ENCODE results near the gene B4GALNT4.
"Not testable (repeated sequence)": the region's sequence is repeated elsewhere in the genome, so short reads cannot be mapped to it uniquely, and the experiment has no call there.

The B4GALNT4 gene

DNA sequence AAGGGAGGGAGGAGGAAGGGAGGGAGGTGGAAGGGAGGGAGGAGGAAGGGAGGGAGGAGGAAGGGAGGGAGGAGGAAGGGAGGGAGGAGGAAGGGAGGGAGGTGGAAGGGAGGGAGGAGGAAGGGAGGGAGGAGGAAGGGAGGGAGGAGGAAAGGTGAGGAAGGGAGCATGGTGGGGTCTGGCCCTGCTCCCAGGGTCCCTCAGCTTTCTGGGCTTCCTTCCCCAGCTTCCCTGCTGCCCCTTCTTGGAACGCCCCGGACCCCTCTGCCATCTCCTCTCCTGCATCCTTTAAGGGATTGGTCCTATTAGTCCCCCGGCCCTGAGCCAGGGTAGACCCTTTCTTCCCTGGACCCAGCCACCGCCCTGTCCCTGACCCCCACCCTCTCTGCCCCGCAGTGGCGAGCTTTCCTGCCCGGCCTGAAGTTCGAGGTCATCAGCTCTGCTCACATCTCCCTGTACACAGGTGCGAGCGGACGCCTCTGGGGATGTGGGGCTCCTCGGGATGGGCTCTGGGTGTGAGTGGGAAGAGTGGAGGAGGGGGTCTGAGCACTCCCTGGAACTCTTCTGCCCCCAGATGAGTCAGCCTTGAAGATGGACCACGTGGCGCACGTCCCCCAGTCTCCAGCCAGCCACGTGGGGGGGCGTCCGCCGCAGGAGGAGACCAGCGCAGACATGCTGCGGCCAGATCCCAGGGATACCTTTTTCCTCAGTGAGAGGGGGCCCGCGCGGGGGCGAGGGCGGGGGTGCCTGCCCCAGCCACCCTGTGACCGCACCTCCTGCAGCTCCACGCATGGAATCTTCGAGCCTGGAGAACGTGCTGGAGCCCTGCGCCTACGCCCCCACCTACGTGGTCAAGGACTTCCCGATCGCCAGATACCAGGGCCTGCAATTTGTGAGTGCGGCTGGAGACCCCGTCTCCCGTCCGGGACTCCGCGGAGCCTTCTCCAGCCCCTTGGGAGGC lies 6.0 kb downstream of the B4GALNT4 start:
- no peak for DNase-seq (ENCODE audit: low spot score)

DNA sequence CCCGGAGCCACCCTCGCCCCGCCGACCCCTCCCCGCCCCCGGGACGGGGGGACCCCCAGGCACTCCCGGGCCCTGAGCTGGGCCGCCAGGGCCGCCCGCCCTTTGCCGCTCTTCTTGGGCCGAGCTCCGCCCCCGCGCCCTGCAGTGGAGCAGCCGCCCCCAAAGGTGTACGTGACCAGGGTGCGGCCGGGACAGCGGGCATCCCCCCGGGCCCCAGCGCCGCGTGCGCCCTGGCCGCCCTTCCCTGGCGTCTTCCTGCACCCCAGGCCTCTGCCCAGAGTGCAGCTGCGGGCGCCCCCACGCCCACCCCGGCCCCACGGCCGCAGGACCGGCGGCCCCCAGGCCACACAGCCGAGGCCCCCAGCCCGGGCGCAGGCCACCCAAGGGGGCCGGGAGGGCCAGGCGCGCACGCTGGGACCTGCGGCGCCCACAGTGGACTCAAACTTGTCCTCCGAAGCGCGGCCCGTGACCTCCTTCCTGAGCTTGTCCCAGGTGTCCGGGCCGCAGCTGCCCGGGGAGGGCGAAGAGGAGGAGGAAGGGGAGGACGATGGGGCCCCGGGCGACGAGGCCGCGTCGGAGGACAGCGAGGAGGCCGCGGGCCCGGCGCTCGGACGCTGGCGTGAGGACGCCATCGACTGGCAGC lies 7.4 kb downstream of the B4GALNT4 start:
- no peak for DNase-seq (ENCODE audit: low spot score)

DNA sequence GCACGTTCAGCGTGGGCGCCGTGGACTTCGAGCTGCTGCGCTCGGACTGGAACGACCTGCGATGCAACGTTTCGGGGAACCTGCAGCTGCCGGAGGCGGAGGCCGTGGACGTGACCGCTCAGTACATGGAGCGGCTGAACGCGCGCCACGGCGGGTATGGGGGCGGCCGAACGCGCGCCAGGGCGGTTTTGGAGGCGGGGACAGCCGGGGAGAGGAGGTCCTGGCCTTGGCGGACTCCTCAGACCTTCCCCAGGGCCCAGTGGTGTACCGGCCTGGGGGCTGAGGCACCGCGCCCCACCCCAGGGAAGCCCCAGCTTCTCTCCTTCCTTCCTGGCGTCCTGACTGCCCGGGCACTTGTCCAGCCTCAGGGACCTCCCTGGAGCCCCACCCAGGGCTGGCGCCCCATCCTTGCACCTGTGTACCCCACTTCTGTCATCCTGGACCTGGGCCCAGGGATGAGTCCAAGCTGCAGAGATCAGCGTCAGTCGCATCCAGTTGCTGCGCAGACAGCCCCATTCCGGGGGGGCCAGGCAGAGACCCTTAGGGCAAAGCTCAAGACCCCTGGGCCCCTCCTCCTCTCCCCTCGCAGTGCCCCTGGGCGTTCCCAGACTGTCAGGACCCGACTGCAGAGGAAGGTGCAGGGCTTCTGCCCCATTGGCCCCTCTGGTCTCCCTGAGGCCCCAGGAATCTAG lies 8.0 kb downstream of the B4GALNT4 start:
- DNase-seq (ENCODE audit: low spot score), result no peak

DNA sequence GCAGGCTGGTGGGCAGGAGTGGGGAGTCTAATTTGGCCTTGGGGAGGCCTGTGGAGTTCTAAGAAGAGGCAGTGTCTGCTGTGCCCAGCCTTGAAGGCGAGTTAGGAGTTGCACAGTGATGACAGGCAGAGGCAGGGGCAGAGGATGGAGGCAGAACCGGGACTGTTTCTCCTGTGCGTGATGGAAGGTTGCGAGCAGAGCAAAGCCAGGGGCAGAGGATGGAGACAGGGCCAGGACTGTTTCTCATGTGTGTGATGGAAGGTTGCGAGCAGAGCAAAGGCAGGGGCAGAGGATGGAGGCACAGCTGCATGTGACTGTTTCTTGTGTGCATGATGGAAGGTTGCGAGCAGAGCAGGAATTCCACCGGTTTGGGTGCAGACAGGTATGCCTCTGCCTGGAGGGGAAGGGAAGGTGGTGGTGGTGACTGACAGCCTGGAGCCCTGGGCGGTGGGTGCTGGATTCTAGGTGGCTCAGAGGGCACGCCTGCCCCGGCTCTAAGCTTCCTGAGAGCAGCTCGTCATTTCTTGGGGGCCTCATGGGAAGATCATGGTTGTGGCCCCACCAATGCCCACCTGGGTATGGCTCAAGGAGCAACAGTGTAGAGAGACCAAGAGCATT lies 8.7 kb downstream of the B4GALNT4 start:
- DNase-seq (ENCODE audit: low spot score), result no peak

DNA sequence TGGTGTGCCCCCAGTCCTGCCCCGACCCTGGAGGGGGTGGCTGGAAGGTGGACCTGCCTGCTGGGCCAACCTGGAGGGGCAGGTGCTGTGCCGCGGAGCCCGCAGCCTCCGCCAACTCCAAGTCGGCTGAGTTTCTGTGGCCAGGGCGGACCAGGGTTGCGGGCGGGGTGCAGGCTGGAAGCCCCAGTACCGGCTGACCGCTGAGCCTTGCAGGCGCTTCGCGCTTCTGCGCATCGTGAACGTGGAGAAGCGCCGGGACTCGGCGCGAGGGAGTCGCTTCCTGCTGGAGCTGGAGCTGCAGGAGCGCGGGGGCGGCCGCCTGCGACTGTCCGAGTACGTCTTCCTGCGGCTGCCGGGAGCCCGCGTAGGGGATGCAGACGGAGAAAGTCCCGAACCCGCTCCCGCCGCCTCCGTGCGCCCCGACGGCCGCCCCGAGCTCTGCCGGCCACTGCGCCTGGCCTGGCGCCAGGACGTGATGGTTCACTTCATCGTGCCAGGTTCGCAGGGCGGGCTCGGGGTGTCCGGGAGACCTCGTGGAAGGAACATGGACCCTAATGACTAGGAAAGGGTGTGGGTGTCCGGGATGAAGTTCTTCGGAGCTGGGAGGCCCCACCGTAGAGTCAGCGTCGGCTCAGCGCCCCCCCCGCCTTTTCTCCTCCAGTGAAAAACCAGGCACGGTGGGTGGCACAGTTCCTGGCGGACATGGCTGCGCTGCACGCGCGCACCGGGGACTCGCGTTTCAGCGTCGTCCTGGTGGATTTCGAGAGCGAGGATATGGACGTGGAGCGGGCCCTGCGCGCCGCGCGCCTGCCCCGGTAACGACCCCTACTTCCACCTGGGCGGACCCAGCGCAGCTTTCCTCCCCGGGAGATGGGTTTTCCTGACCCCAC lies 10.2 kb downstream of the B4GALNT4 start:
- DNase-seq (ENCODE audit: low spot score), result no peak

DNA sequence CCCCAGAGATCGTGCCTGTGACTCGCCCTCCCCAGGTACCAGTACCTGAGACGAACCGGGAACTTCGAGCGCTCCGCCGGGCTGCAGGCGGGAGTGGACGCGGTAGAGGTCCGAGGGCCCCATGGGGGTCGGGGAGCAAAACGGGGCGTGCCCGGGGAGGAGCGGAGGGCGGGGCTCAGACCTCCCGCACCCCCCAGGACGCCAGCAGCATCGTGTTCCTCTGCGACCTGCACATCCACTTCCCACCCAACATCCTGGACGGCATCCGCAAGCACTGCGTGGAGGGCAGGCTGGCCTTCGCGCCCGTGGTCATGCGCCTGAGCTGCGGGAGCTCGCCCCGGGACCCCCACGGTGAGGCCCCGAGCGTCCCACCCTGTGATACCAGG lies 10.8 kb downstream of the B4GALNT4 start:
- no peak for DNase-seq (ENCODE audit: low spot score)

DNA sequence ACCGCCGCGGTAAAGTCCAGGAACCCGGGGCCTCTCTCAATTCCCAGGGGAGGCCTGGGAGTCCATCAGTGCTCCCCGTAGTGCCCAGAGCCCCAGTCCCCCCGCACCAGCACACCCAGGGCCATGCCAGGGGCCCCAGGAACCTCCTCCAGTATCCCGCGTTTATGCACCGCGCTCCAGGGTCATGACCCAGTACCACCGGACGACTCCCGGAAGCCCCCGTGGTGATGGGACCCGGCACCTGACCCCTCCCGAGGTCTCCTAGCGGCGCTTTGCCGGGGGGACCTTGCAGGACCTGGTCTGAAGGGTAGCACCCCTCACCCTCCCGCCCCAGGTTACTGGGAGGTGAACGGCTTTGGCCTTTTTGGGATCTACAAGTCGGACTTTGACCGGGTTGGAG lies 11.2 kb downstream of the B4GALNT4 start:
- no peak for DNase-seq (ENCODE audit: low spot score)

DNA sequence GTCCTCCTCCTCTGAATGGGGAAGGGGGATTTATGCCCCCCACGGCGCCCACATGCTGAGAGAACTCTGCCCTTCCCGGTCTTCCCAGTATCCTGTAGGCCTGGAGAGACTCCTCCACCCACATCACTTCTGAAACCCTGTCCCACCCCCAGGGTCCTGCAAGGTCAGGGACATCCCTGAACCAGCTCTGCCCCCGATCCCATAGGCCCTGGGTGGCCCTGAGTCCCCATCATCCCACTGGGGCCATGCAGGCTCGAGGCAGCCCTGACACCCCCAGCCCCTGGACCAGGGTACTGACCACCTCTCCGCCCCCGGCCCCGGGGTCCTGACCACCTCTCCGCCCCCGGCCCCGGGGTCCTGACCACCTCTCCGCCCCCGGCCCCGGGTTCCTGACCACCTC lies 11.7 kb downstream of the B4GALNT4 start:
- no peak for DNase-seq (ENCODE audit: low spot score)

DNA sequence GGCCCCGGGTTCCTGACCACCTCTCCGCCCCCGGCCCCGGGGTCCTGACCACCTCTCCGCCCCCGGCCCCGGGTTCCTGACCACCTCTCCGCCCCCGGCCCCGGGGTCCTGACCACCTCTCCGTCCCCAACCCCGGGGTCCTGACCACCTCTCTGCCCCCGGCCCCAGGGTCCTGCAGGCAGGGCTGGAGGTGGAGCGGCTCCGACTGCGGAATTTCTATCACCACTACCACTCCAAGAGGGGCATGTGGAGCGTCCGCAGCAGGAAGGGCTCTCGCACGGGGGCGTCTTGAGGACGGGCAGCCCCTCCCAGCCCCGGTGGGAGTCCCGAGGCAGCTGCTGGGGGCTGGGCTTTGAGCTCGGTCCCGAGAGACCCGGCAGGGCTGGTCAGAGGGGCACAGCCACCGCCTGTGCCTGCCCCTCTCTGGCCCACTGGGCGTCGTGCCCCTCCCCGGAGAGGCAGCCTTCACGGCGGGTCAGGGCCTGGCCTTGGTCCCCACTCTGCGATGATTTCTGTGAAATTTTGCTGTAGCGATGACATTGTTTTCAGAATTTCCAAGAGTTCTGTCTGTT lies 12.3 kb downstream of the B4GALNT4 start:
- no peak for DNase-seq (ENCODE audit: low spot score)

DNA sequence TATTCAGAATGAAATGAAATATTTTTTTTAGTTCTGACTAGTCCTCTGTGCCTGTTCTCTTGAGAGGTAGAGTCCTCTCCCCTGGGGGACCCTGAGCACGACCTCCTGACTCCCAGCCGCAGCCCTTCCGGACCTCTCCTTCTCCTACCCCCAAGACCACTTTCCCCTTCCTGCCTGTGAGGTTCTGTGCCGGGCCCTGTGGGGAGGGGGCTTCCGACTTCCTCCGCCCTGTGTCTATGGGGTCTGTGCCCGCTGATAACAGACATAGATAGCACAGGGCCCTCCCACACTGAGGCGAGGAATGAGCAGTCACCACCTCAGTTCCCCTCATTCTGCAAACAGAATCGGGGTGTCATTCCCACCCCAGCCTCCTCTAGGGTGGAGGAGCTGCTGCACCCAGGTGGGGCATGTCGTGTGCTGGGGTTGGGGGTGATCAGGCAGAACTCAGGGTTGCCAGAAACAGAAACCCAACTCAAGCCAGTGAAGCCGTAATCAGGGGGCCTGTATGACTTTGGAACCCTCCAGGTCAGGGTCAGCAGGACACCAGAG lies 12.9 kb downstream of the B4GALNT4 start:
- no peak for DNase-seq (ENCODE audit: low spot score)

DNA sequence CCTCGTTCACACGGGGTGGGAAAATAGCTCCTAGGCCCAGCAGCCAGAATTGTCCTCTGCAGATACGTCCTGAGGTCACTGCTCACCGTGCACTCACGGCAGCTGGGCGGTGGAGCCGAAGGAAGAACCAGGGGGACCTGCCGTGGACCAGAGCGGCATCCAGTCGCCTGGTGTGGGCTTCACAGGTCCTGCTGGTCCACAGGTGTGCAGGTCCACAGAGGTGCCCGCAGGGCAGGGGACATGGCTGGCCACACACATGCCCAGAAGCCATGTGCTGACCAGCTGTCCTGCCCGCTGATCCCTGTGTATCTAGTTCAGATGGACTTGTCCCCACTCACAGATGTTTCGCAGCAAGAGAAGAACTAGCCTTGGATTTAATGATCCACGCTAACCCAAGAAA lies 14.1 kb downstream of the B4GALNT4 start:
- no peak for DNase-seq (ENCODE audit: low spot score)

DNA sequence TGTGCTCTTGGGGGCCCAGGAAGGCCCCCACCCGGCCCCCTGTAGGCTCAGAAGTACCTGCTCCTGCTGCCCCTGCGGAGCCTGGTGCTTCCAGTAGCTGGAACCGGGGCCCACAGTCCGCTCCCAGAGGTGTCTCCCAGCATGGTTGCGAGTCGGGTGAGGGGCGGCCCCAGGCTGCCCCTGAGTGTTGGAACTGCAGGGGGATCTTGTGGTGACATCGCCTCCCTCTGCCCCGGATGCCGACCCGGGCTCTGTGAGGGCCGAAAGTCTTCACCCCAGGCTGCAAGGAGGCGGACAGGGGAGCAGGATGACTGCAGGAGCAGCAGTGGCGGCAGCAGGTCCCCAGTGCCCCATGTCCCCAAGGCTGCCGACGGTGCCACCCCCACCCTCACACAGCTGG lies 15.2 kb downstream of the B4GALNT4 start:
- no peak for DNase-seq (ENCODE audit: low spot score)

DNA sequence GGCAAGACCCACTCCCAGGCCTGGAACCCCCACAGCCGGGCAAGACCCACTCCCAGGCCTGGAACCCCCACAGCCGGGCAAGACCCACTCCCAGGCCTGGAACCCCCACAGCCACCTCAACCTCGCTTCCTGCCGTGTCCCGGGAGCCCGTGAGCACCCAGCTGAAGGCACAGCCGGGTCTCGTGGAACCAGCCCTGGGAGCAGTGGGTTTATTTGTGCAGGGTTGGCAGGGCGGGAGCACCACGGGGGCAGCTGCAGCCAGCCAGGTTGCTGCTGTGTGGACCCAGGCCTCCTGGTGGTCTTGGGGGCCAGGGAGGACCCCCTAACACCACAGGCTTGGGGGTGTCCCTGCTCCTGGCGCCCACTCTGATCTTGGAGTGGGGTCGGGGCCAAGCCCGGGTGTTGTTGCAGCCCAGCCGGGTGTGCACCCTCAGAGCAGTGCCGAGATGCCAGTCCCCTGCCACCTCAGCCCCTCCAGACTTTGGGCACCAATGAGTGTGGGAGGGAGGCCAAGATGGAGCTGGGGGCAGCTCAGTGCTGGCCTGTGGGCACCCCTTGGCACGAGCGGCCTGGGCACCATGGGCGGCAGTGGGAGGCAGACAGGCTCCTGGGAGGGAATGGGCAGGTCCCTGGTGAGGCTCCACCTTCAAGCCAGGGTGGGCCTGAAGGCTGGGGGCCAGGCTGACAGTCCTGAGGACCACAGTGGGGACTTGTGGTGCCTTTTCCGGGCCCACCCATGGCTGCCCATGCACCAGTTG lies 16.5 kb downstream of the B4GALNT4 start:
- no peak for DNase-seq (ENCODE audit: low spot score)

DNA sequence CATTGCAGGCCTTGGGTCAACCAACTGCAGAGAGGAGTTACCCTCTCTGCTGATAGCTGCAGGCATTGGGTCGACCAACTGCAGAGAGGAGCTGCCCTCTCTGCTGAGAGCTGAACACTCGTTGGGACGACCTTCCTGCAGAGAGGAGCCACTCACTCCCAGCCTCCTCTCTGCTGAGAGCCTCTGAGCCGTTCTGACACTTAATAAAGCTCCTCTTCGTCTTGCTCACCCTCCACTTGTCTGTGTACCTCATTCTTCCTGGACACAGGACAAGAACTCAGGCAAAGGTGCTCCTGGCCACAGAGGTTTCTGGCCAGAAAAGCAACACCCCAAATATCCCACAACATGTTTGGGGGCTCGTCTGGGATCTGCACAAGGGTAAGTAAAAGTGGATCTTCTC lies 17.2 kb downstream of the B4GALNT4 start:
- DNase-seq (ENCODE audit: low spot score), result no peak

DNA sequence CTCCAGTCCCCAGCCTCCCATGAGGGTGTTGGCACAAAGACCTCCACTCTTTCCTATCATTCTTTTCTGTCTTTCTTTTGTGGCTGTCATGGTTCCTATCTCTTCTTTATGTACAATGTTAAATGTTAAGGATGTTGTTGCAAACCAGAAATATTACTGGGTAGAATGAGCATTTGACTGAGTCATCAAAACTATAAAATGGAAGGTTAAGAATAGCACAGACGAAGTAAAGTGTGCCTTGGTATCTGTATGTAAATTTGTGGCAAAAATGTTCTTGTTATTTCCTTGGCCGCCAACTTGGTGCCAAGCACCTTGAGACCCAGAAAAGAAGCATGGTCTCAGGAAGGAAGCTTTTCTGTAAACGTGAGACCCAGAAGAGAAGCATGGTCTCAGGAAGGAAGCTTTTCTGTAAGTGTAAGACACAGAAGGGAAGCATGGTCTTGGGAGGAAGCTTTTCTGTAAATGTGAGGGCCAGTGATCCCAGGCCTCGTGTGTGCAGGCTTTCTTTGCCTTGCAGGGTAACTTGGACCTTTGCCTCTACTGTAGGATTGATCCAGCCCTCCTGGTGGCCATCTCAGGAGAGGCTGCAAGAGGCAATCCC lies 18.0 kb downstream of the B4GALNT4 start:
- DNase-seq (ENCODE audit: low spot score), result no peak

DNA sequence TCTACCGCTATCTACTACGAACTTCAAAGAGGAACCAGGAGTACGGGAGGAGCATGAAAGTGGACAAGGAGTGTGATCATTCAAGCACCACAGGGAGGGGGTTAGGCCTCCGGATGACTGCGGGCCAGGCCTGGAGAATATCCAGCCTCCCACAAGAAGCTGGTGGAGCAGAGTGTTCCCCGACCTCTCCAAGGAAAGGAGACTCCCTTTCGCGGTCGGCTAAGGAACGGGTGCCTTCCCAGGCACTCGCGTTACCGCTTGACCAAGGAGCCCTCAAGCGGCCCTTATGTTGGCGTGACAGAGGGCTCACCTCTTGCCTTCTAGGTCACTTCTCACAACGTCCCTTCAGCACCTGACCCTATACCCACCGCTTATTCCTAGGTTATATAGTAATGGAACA lies 20.1 kb downstream of the B4GALNT4 start:
- not testable (repeated sequence) for DNase-seq (ENCODE audit: low spot score)

DNA sequence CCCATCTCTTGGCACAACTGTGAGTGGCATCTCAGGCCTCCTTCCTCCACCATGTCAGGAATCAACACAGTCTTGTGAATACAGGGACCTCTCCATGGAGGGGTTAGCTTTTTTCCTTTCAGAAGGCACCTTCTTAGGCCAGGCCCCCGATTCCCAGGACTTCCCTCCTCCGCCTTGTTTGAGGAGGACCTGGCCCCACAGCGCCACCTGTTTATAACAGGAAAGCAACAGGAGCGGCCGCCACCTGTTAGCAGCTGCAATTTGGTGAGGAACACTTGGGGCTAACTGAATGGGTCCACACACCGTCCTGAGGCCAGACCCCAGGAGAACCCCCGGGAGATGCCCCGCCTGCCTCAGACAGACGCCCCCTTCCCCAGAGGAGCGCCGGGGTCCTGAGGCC lies 20.9 kb downstream of the B4GALNT4 start:
- DNase-seq (ENCODE audit: low spot score), result no peak

DNA sequence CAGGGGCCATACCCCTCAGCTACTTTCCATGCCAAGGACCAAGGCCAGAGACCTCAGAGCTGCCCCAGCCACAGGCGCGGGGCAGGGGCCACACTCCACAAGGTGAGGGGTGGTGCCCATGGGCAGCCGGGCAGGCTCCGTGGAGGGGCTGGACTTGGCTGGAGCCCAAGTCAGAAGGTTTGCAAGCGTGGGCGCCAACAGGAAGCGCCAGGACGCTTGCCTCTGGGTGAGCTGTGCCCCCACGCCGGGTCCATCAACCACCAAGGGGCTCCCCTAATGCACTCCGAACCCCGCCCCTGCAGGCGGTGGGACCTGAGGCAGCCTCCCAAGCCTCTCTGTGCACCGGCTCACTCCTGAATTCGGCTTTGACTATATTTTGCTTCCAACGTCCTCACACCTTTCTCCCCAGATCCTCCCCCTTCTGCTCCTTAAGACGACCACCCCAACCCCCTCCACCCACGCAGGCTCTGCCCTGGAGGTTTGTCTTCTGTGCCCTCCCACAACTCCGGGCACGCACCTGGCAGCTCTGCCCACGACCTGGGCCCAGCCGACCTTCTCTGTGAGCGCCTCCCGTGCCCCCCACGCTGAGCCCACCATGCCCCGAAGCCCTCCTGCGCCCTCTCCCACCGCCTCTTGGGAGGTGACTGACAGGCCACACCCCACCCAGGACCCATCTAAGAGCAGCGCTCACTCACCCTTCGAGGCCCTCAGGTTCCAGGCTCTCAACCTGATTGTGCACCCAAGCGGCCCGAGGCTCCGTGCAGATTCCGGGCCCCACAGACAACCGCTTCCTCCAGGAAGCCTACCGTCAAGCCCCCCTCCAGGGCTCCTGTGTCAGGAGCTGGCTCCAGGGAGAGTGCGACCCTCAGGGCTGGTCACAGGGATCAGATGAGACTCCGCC lies 22.1 kb downstream of the B4GALNT4 start:
- DNase-seq (ENCODE audit: low spot score), result no peak
